Uterus (tissue), 4 donors: ENCODE results near the gene GLRB. TPM values are rescaled to one million over a fixed set of nuclear protein-coding genes. Genes with fewer than 3 reads are reported as not detected.

Source experiments
- DNase-seq, 2 donors: peaks; one replicate each; pipeline ENCODE4 v3.0.0-alpha.2; 2019 to 2020
- H3K27ac ChIP-seq, 2 donors: fragments of 200-600 bp; sonication (generic); 1 replicate in 1 of 2; 2 replicates in 1 of 2; pipeline ENCODE4 v1.5.1; 2016 to 2018
- H3K27me3 ChIP-seq, 2 donors: fragments of 200-600 bp; sonication (generic); one replicate each; pipeline ENCODE4 v1.5.1; 2018 to 2019; ENCODE audit warnings: control low read depth in 1 of 2
- H3K36me3 ChIP-seq, 2 donors: fragments of 200-600 bp; sonication (generic); one replicate each; pipeline ENCODE4 v1.5.1; 2019; ENCODE audit warnings: control low read depth in 1 of 2
- H3K4me1 ChIP-seq, 2 donors: fragments of 200-600 bp; sonication (generic); one replicate each; pipeline ENCODE4 v1.5.1; 2018 to 2019; ENCODE audit warnings: control low read depth in 1 of 2
- H3K4me3 ChIP-seq, 2 donors: fragments of 200-600 bp; sonication (generic); 1 replicate in 1 of 2; 2 replicates in 1 of 2; pipeline ENCODE4 v1.5.1; 2018 to 2019; ENCODE audit warnings: mild to moderate bottlenecking in 1 of 2
- H3K9me3 ChIP-seq, 2 donors: fragments of 200-600 bp; sonication (generic); one replicate each; pipeline ENCODE4 v1.5.1; 2019; ENCODE audit warnings: control low read depth in 1 of 2
- CTCF ChIP-seq, 4 experiments: fragments of 200-600 bp in 2 of 4; fragments of 450-650 bp in 2 of 4; sonication (generic) in 2 of 4; IDR thresholded peaks; one replicate each; pipeline ENCODE4 v1.5.1; 2016 to 2019; ENCODE audit warnings: antibody characterized with exemption in 4 of 4, mild to moderate bottlenecking in 2 of 4, moderate library complexity in 1 of 4
- POLR2A ChIP-seq, 2 donors: fragments of 450-650 bp; IDR thresholded peaks; one replicate each; pipeline ENCODE4 v1.6.1; 2016; ENCODE audit warnings: antibody characterized with exemption in 2 of 2, mild to moderate bottlenecking in 1 of 2, moderate library complexity in 1 of 2
- intact Hi-C: fragments of 100-400 bp; cut with DNase I; formaldehyde crosslinking; loops from one replicate; pipeline ENCODE4 v1.15.1; 2023; ENCODE audit warnings: low total_unique reads
- small RNA-seq: library from RNA; depleted of rRNA; stranded (forward); fragments of <200 nt; gene quantifications from one replicate; pipeline ENCODE3, GENCODE V24; 2016
- total RNA-seq, 4 donors: library from RNA; depleted of rRNA in 3 of 4; stranded (reverse); fragments of >200 nt in 3 of 4; gene quantifications; one replicate each; pipeline versions ENCODE4 v1.1.0 to v1.2.4, GENCODE V29; 2014 to 2023
- donor health status: DM: yes; HTN: yes; CAD: no.

GLRB gene
- total RNA-seq, 4 donors from 2014 or later, result 1.0 to 20.6 (median 4.6) TPM

GRCh38 chr4:157217708-157218107 is 141.8 kb downstream of the GLRB start:
- Histone ChIP-seq H3K27ac (no peak overlapping the region), H3K4me1 (no peaks in the 10 kb centered on the region), H3K27me3 (peaks cover 0 to 13% of the 10 kb centered on the region in 2 donors), H3K9me3 (no peaks in the 10 kb centered on the region), H3K4me3 (no peak overlapping the region), H3K36me3 (no peaks in the 10 kb centered on the region)
- peak in 3 of 4 experiments; percentile 29 to 54 (median 38) for TF ChIP-seq CTCF (IDR thresholded peaks at IDR 0.05)
- TF ChIP-seq POLR2A (IDR thresholded peaks at IDR 0.05), result no peak
- intact Hi-C loops, result no loop called here
- no peak for DNase-seq

- Histone ChIP-seq H3K4me1 (no peaks in the 10 kb centered on the region), H3K9me3 (no peaks in the 10 kb centered on the region), H3K27ac (no peak overlapping the region), H3K27me3 (peaks cover 0 to 17% of the 10 kb centered on the region in 2 donors), H3K36me3 (no peaks in the 10 kb centered on the region), H3K4me3 (peak overlapping the region in 1 of 2 donors; percentile 36)
- TF ChIP-seq CTCF (IDR thresholded peaks at IDR 0.05), result no peak
- TF ChIP-seq POLR2A (IDR thresholded peaks at IDR 0.05), result no peak
- no peak for DNase-seq
- intact Hi-C loops, result no loop called here
Measured at GRCh38 chr4:157219711-157220370, 143.9 kb downstream of the GLRB start.

- intact Hi-C loops, result no loop called here
- peak in 1 of 4 experiments; percentile 6 for TF ChIP-seq CTCF (IDR thresholded peaks at IDR 0.05)
- peak in 1 of 2 donors; percentile 32 for TF ChIP-seq POLR2A (IDR thresholded peaks at IDR 0.05)
- peaks cover 0 to 17% of the 10 kb centered on the region in 2 donors for H3K27me3 ChIP-seq
- H3K27ac ChIP-seq, result peak within 1 kb of the TSS; percentile 64 to 83
- H3K4me3 ChIP-seq, result peak within 1 kb of the TSS; percentile 36 to 38
- no peaks in the 10 kb centered on the region for H3K4me1 ChIP-seq
- no peaks in the 10 kb centered on the region for H3K36me3 ChIP-seq
- peak; percentile 67 to 68 for DNase-seq
- no peaks in the 10 kb centered on the region for H3K9me3 ChIP-seq
Measured at GRCh38 chr4:157220371-157220881, 144.5 kb downstream of the GLRB start, which contains the start of gene GRIA2. Gene GRIA2, plus strand, starts transcription at chr4:157220728. Its CDS starts 315 bp downstream, at chr4:157221043.

GRCh38 chr4:157221426-157221894 is 145.5 kb downstream of the GLRB start:
- H3K36me3 ChIP-seq, result no peaks in the 10 kb centered on the region
- intact Hi-C loops, result no loop called here
- H3K4me3 ChIP-seq, result peak overlapping the region; percentile 36 to 38
- H3K27ac ChIP-seq, result peak overlapping the region; percentile 64 to 83
- no peak for TF ChIP-seq POLR2A (IDR thresholded peaks at IDR 0.05)
- TF ChIP-seq CTCF (IDR thresholded peaks at IDR 0.05), result no peak
- DNase-seq, result peak; percentile 15 to 21
- H3K9me3 ChIP-seq, result no peaks in the 10 kb centered on the region
- no peaks in the 10 kb centered on the region for H3K4me1 ChIP-seq
- H3K27me3 ChIP-seq, result peaks cover 0 to 17% of the 10 kb centered on the region in 2 donors

Small RNAs within 50 kb of the gene (small RNA-seq; reads per million reads assigned to genes)
- gene RF00019 (not detected), gene RNU6-582P (not detected)

Other genes with a start within 250 kb of the GLRB start
- 100 to 1,000 TPM in 1 of 4 donors, 10 to 100 TPM in 3; 22.5 to 103 (median 70.2) TPM for gene PDGFC, start 104.4 kb upstream of the GLRB start, total RNA-seq
- gene GRIA2, start 144.6 kb downstream of the GLRB start, total RNA-seq, result 10 to 100 TPM in 3 of 4 donors, 1 to 10 TPM in 1; 10.0 to 64.5 (median 36.6) TPM